Measurements from ENCODE around the gene ATP6V0A1. TPM values are rescaled to one million over a fixed set of nuclear protein-coding genes. Genes with fewer than 3 reads are reported as not detected.

ATP6V0A1 gene
- total and polyA plus RNA-seq, 4 donors: 13.4 to 111 (median 71.9) TPM

DNA sequence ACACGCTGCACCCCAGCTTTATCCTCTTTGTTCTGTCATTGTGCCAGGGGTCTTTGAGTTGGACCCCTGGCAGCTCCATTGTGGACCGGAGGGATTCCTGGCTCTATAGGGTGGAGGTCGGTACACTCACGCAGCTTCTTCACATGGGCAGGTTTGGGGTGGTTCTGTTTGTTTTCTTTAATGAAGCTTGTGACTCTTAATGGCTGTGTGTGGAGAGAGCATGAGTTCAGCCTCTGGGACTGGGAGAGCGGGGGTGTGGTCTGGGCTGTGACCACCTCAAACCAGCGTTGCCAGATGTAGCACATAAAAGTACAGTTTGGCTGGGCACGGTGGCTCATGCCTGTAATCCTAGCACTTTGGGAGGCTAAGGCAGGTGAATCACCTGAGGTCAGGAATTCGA, 56.2 kb downstream of the ATP6V0A1 start:
- DNase-seq (peak in 1 of 2 donors; percentile 49), ATAC-seq (ENCODE audit: low FRiP score) (no peak)
- 66 to 70% methylated on average over 8 of the region's 8 CpGs for WGBS, 2 donors
- Histone ChIP-seq H3K4me3 (ENCODE audit: low read length in 2 of 2) (no peak overlapping the region), H3K36me3 (ENCODE audit: control insufficient read depth in 1 of 2, insufficient read depth in 2 of 2, low read length in 1 of 2) (no peaks in the 10 kb centered on the region), H3K4me1 (ENCODE audit: control insufficient read depth in 1 of 2, insufficient read depth in 2 of 2, low read length in 2 of 2) (peaks cover 0 to 8% of the 10 kb centered on the region in 2 donors), H3K9me3 (ENCODE audit: control insufficient read depth, low read length) (no peaks in the 10 kb centered on the region), H3K27me3 (ENCODE audit: control insufficient read depth in 1 of 2, insufficient read depth in 2 of 2, low read length in 1 of 2) (no peaks in the 10 kb centered on the region), H3K27ac (ENCODE audit: low read depth in 1 of 2, low read length in 2 of 2) (no peak overlapping the region)
- intact Hi-C loops (cut with DNase I): loop anchor here in 1 of 2 donors (5.0 kb wide), 2 partner anchors 48 to 188 kb away; no protein-coding TSS in a partner anchor

DNA sequence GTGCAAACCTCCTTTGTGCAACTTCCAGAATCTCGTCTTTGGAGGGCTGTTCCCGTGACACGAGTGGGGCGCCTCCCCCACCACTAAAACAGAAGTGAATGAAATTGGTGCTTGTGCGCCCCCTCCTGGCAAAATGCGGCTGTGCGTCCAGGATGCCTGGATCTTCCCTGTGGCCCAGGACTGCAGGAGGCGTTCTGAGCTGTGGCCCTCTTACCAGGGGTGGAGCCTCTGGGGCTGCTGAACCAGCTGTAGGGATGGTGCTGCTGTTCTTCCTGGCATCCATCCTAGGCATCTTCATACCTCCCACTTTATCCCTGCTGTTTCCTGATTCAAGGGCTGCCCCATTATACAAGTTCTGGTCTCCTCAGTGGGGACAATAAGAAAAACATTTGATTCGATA, 58.8 kb downstream of the ATP6V0A1 start:
- intact Hi-C loops (cut with DNase I): loop anchor here in 1 of 2 donors (5.0 kb wide), 1 partner anchor 190 kb away; no protein-coding TSS in a partner anchor
- 9 to 11% methylated on average over 9 of the region's 9 CpGs for WGBS, 2 donors
- no peak overlapping the region for H3K4me3 ChIP-seq (ENCODE audit: low read length in 2 of 2)
- H3K36me3 ChIP-seq (ENCODE audit: control insufficient read depth in 1 of 2, insufficient read depth in 2 of 2, low read length in 1 of 2): no peaks in the 10 kb centered on the region
- peak overlapping the region; percentile 91 to 97 for H3K27ac ChIP-seq (ENCODE audit: low read depth in 1 of 2, low read length in 2 of 2)
- no peaks in the 10 kb centered on the region for H3K9me3 ChIP-seq (ENCODE audit: control insufficient read depth, low read length)
- peak; percentile 68 for ATAC-seq (ENCODE audit: low FRiP score)
- H3K4me1 ChIP-seq (ENCODE audit: control insufficient read depth in 1 of 2, insufficient read depth in 2 of 2, low read length in 2 of 2): peaks cover 0 to 11% of the 10 kb centered on the region in 2 donors
- H3K27me3 ChIP-seq (ENCODE audit: control insufficient read depth in 1 of 2, insufficient read depth in 2 of 2, low read length in 1 of 2): no peaks in the 10 kb centered on the region
- DNase-seq: peak; percentile 94

- peak overlapping the region; percentile 92 to 97 for H3K27ac ChIP-seq (ENCODE audit: low read depth in 1 of 2, low read length in 2 of 2)
- 14% methylated on average over 9 of the region's 9 CpGs for WGBS, 2 donors
- no peaks in the 10 kb centered on the region for H3K27me3 ChIP-seq (ENCODE audit: control insufficient read depth in 1 of 2, insufficient read depth in 2 of 2, low read length in 1 of 2)
- H3K9me3 ChIP-seq (ENCODE audit: control insufficient read depth, low read length): no peaks in the 10 kb centered on the region
- no peaks in the 10 kb centered on the region for H3K36me3 ChIP-seq (ENCODE audit: control insufficient read depth in 1 of 2, insufficient read depth in 2 of 2, low read length in 1 of 2)
- peaks cover 2 to 8% of the 10 kb centered on the region in 2 donors for H3K4me1 ChIP-seq (ENCODE audit: control insufficient read depth in 1 of 2, insufficient read depth in 2 of 2, low read length in 2 of 2)
- ATAC-seq (ENCODE audit: low FRiP score): peak; percentile 75
- peak; percentile 91 for DNase-seq
- H3K4me3 ChIP-seq (ENCODE audit: low read length in 2 of 2): no peak overlapping the region
- intact Hi-C loops (cut with DNase I): loop anchor here (2.0 to 5.0 kb wide), 2 partner anchors 95 to 191 kb away; partner anchors contain the start of gene CAVIN1 (in 1 of the 2)
Observed at GRCh38 chr17:42518046-42518754, 59.5 kb downstream of the ATP6V0A1 start.

DNA sequence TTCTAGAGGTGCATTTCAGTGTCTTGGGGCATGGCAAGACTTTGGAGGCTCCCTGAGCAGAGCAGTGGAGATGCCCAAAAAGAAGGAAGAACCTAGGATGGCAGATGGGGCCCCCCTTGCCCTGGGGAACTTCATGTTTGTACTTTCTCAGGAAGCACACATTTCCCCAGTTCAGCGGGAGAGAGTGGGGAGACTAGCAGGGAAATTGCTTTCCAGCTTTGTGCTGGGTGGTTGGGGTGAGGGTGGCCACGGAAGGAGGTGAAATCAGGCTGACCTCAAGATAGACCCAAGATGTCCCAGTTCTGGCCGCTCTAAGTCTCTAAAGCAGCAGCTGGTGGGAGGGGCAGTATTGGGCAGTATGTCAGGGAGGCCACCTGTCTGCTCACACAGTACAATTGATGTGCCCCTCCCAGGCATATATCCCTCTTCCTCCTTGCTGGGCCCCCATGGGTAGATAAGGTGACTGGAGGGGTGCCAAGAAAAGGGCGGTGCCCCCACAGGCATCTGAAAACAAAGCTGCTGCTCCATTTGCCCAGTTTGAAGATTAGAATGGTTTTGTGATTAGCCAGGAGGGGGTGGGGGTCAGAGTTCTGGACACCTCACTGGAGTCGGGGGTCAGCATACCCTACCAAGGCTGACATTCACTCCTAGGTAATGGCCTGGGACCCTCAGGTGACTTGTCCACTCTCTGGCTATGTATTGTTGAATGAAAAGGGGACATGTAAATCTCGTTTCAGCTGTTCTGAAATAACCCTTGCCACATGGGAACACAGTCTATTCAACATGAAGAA, 60.3 kb downstream of the ATP6V0A1 start:
- peak; percentile 60 to 75 for DNase-seq
- H3K4me3 ChIP-seq (ENCODE audit: low read length in 2 of 2): no peak overlapping the region
- peaks cover 2 to 8% of the 10 kb centered on the region in 2 donors for H3K4me1 ChIP-seq (ENCODE audit: control insufficient read depth in 1 of 2, insufficient read depth in 2 of 2, low read length in 2 of 2)
- ATAC-seq (ENCODE audit: low FRiP score): peak; percentile 2
- intact Hi-C loops (cut with DNase I): loop anchor here (2.0 to 5.0 kb wide), 2 partner anchors 96 to 192 kb away; partner anchors contain the start of gene CAVIN1 (in 1 of the 2)
- 6 to 7% methylated on average over 6 of the region's 6 CpGs for WGBS, 2 donors
- no peaks in the 10 kb centered on the region for H3K27me3 ChIP-seq (ENCODE audit: control insufficient read depth in 1 of 2, insufficient read depth in 2 of 2, low read length in 1 of 2)
- peak overlapping the region; percentile 92 to 97 for H3K27ac ChIP-seq (ENCODE audit: low read depth in 1 of 2, low read length in 2 of 2)
- no peaks in the 10 kb centered on the region for H3K36me3 ChIP-seq (ENCODE audit: control insufficient read depth in 1 of 2, insufficient read depth in 2 of 2, low read length in 1 of 2)
- H3K9me3 ChIP-seq (ENCODE audit: control insufficient read depth, low read length): no peaks in the 10 kb centered on the region

DNA sequence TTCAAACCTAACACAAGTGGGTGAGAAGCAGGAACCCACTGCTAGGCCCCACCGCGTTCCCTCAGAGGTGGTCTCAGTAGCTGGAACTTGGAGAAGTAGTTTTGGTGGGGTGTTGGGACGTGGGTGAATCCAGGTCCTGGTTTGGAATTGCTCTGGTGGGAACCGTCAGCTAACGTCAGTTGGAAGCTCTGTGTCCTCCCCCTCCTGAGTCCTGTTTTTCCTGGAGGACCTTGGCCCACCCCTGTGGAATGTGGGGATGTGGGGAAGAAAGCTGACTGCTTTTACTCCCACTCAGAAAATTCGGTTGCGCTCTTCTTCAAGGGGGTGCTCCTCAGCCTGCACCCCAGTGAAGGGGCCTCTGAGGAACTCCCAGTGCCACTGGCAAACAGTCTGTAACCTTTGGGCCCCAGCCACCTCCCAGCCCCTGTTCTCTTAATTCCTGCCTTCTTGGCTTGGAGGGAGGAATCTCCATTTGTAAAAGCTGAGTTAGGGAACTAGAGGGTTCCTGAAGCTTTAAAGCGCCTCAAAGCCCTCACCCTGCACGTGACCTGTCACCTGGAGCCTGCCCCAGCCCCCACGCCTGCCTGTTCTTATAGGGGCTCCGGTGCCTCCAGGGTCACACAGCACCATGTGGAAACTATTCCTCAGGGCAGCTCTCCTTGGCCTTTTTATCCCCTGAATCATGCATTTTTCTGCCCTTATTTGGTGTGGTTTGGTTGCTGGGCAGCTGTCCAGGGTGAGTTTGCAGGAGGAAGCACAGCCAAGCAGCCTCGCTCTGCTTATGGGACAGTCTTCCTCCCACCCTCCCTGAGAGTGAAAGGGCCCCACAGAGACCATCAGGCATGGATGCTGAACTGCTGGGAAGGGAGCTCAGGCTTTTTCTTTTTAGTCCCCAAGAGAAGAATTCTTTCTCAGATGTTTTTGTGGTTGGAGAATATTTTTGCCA, 61.1 kb downstream of the ATP6V0A1 start:
- Histone ChIP-seq H3K27ac (ENCODE audit: low read depth in 1 of 2, low read length in 2 of 2) (peak overlapping the region; percentile 97), H3K9me3 (ENCODE audit: control insufficient read depth, low read length) (no peaks in the 10 kb centered on the region), H3K4me3 (ENCODE audit: low read length in 2 of 2) (no peak overlapping the region), H3K36me3 (ENCODE audit: control insufficient read depth in 1 of 2, insufficient read depth in 2 of 2, low read length in 1 of 2) (no peaks in the 10 kb centered on the region), H3K4me1 (ENCODE audit: control insufficient read depth in 1 of 2, insufficient read depth in 2 of 2, low read length in 2 of 2) (peaks cover 2 to 8% of the 10 kb centered on the region in 2 donors), H3K27me3 (ENCODE audit: control insufficient read depth in 1 of 2, insufficient read depth in 2 of 2, low read length in 1 of 2) (no peaks in the 10 kb centered on the region)
- ATAC-seq (ENCODE audit: low FRiP score): peak; percentile 86
- 3 to 5% methylated on average over 12 of the region's 12 CpGs for WGBS, 2 donors
- intact Hi-C loops (cut with DNase I): loop anchor here (2.0 to 5.0 kb wide), 4 partner anchors 97 to 195 kb away; partner anchors contain the start of gene CAVIN1 (in 2 of the 2)
- DNase-seq: peak; percentile 96

- H3K4me1 ChIP-seq (ENCODE audit: control insufficient read depth in 1 of 2, insufficient read depth in 2 of 2, low read length in 2 of 2): peaks cover 2 to 8% of the 10 kb centered on the region in 2 donors
- intact Hi-C loops (cut with DNase I): loop anchor here (2.0 to 5.0 kb wide), 2 partner anchors 98 to 196 kb away; partner anchors contain the start of gene CAVIN1 (in 1 of the 2)
- no peaks in the 10 kb centered on the region for H3K9me3 ChIP-seq (ENCODE audit: control insufficient read depth, low read length)
- 2 to 6% methylated on average over 9 of the region's 9 CpGs for WGBS, 2 donors
- ATAC-seq (ENCODE audit: low FRiP score): no peak
- H3K27ac ChIP-seq (ENCODE audit: low read depth in 1 of 2, low read length in 2 of 2): peak overlapping the region; percentile 91 to 97
- H3K4me3 ChIP-seq (ENCODE audit: low read length in 2 of 2): no peak overlapping the region
- H3K36me3 ChIP-seq (ENCODE audit: control insufficient read depth in 1 of 2, insufficient read depth in 2 of 2, low read length in 1 of 2): no peaks in the 10 kb centered on the region
- H3K27me3 ChIP-seq (ENCODE audit: control insufficient read depth in 1 of 2, insufficient read depth in 2 of 2, low read length in 1 of 2): no peaks in the 10 kb centered on the region
- peak; percentile 31 to 75 for DNase-seq
Observed at GRCh38 chr17:42520540-42520951, 61.9 kb downstream of the ATP6V0A1 start.

DNA sequence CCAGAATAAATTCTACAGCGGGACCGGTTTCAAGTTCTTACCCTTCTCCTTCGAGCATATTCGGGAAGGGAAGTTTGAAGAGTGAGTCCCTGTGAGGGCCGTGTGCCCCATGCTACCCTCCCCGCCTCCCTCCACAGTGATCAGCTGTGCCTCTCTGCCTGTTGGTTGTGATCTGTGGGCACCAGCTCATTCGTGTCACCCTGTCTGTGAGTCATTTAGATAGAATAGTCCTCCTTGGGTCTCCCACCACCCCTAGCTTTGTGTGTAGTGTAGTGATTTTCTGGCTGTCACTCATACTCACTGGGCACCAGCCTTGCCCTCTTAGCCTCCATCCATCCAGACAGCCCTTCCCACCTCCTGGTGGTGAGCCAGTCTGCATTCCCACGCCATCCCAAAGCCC, 62.4 kb downstream of the ATP6V0A1 start:
- ATAC-seq (ENCODE audit: low FRiP score): no peak
- Histone ChIP-seq H3K27me3 (ENCODE audit: control insufficient read depth in 1 of 2, insufficient read depth in 2 of 2, low read length in 1 of 2) (no peaks in the 10 kb centered on the region), H3K4me3 (ENCODE audit: low read length in 2 of 2) (no peak overlapping the region), H3K27ac (ENCODE audit: low read depth in 1 of 2, low read length in 2 of 2) (peak overlapping the region; percentile 91 to 97), H3K9me3 (ENCODE audit: control insufficient read depth, low read length) (no peaks in the 10 kb centered on the region), H3K4me1 (ENCODE audit: control insufficient read depth in 1 of 2, insufficient read depth in 2 of 2, low read length in 2 of 2) (peaks cover 2 to 8% of the 10 kb centered on the region in 2 donors), H3K36me3 (ENCODE audit: control insufficient read depth in 1 of 2, insufficient read depth in 2 of 2, low read length in 1 of 2) (no peaks in the 10 kb centered on the region)
- peak; percentile 61 to 68 for DNase-seq
- intact Hi-C loops (cut with DNase I): loop anchor here (2.0 to 5.0 kb wide), 2 partner anchors 99 to 196 kb away; partner anchors contain the start of gene CAVIN1 (in 1 of the 2)
- 4 to 10% methylated on average over 8 of the region's 8 CpGs for WGBS, 2 donors
